ENCODE data around the gene MGRN1. TPM values are rescaled to one million over a fixed set of nuclear protein-coding genes. Genes with fewer than 3 reads are reported as not detected.

Gene MGRN1
- total and polyA plus RNA-seq, 2 donors (not counting 1 experiment from before 2014, with no cell fraction given), result 5.4 to 26.1 TPM

DNA sequence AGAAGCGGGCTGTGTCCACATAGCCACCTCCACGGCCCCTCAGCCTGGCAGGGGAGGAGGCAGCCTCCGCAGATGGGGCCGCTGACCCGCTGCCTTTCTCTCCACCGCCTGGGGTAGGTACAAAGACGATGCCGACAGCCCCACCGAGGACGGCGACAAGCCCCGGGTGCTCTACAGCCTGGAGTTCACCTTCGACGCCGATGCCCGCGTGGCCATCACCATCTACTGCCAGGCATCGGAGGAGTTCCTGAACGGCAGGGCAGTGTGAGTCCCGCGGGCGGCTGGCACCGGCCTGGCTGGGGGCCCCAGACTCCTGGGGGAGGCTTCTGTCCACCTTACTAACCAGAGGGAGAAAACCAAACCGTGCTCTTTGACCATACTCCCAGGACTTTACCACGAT, 27.9 kb downstream of the MGRN1 start:
- Histone ChIP-seq H3K4me1 (ENCODE audit: control insufficient read depth, extremely low read depth, insufficient read depth, low read length) (no peaks in the 10 kb centered on the region), H4K20me1 (ENCODE audit: control insufficient read depth, extremely low read depth, insufficient read depth, low read length) (no peaks in the 10 kb centered on the region), H3K4me2 (ENCODE audit: extremely low read depth, insufficient read depth, low read length) (no peak overlapping the region), H3K27me3 (ENCODE audit: control insufficient read depth, insufficient read depth, low read length) (no peaks in the 10 kb centered on the region), H3K9me3 (ENCODE audit: control insufficient read depth, insufficient read depth, low read depth, low read length) (no peaks in the 10 kb centered on the region), H3K9ac (ENCODE audit: insufficient read depth, low read length) (no peak overlapping the region), H3K36me3 (ENCODE audit: control insufficient read depth, insufficient read depth, low read length) (peaks cover 19% of the 10 kb centered on the region), H3K79me2 (ENCODE audit: control insufficient read depth, insufficient read depth, low read length) (peaks cover 3% of the 10 kb centered on the region), H3K4me3 (replicated peaks in 1 of 4; ENCODE audit: control extremely low read depth in 1 of 4, insufficient read depth in 1 of 4, low read depth in 3 of 4, low read length in 4 of 4) (no peak overlapping the region), H2AFZ (ENCODE audit: low read length) (no peak overlapping the region), H3K27ac (ENCODE audit: insufficient read depth, low read length) (no peak overlapping the region)
- TF ChIP-seq, protein P1, sequence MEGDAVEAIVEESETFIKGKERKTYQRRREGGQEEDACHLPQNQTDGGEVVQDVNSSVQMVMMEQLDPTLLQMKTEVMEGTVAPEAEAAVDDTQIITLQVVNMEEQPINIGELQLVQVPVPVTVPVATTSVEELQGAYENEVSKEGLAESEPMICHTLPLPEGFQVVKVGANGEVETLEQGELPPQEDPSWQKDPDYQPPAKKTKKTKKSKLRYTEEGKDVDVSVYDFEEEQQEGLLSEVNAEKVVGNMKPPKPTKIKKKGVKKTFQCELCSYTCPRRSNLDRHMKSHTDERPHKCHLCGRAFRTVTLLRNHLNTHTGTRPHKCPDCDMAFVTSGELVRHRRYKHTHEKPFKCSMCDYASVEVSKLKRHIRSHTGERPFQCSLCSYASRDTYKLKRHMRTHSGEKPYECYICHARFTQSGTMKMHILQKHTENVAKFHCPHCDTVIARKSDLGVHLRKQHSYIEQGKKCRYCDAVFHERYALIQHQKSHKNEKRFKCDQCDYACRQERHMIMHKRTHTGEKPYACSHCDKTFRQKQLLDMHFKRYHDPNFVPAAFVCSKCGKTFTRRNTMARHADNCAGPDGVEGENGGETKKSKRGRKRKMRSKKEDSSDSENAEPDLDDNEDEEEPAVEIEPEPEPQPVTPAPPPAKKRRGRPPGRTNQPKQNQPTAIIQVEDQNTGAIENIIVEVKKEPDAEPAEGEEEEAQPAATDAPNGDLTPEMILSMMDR (conservative IDR thresholded peaks at IDR 0.05 in 1 of 2, IDR thresholded peaks at IDR 0.05 in 1 of 2; ENCODE audit: low read depth in 1 of 2, low read length in 2 of 2), result no peak
- TF ChIP-seq EZH2 (IDR thresholded peaks at IDR 0.05; ENCODE audit: low read length, missing control alignments), result no peak
- no peak for DNase-seq (ENCODE audit: low read depth in 2 of 2)

- Histone ChIP-seq H4K20me1 (ENCODE audit: control insufficient read depth, extremely low read depth, insufficient read depth, low read length) (no peaks in the 10 kb centered on the region), H3K4me2 (ENCODE audit: extremely low read depth, insufficient read depth, low read length) (no peak overlapping the region), H3K79me2 (ENCODE audit: control insufficient read depth, insufficient read depth, low read length) (no peaks in the 10 kb centered on the region), H3K27ac (ENCODE audit: insufficient read depth, low read length) (no peak overlapping the region), H3K4me3 (replicated peaks in 1 of 4; ENCODE audit: control extremely low read depth in 1 of 4, insufficient read depth in 1 of 4, low read depth in 3 of 4, low read length in 4 of 4) (no peak overlapping the region), H3K36me3 (ENCODE audit: control insufficient read depth, insufficient read depth, low read length) (peaks cover 19% of the 10 kb centered on the region), H3K27me3 (ENCODE audit: control insufficient read depth, insufficient read depth, low read length) (no peaks in the 10 kb centered on the region), H3K9ac (ENCODE audit: insufficient read depth, low read length) (no peak overlapping the region), H3K4me1 (ENCODE audit: control insufficient read depth, extremely low read depth, insufficient read depth, low read length) (no peaks in the 10 kb centered on the region), H2AFZ (ENCODE audit: low read length) (no peak overlapping the region), H3K9me3 (ENCODE audit: control insufficient read depth, insufficient read depth, low read depth, low read length) (no peaks in the 10 kb centered on the region)
- no peak for DNase-seq (ENCODE audit: low read depth in 2 of 2)
- no peak for TF ChIP-seq EZH2 (IDR thresholded peaks at IDR 0.05; ENCODE audit: low read length, missing control alignments)
- TF ChIP-seq, protein P1 (conservative IDR thresholded peaks at IDR 0.05 in 1 of 2, IDR thresholded peaks at IDR 0.05 in 1 of 2; ENCODE audit: low read depth in 1 of 2, low read length in 2 of 2), result no peak
Observed at GRCh38 chr16:4654011-4654963, 29.7 kb downstream of the MGRN1 start.

DNA sequence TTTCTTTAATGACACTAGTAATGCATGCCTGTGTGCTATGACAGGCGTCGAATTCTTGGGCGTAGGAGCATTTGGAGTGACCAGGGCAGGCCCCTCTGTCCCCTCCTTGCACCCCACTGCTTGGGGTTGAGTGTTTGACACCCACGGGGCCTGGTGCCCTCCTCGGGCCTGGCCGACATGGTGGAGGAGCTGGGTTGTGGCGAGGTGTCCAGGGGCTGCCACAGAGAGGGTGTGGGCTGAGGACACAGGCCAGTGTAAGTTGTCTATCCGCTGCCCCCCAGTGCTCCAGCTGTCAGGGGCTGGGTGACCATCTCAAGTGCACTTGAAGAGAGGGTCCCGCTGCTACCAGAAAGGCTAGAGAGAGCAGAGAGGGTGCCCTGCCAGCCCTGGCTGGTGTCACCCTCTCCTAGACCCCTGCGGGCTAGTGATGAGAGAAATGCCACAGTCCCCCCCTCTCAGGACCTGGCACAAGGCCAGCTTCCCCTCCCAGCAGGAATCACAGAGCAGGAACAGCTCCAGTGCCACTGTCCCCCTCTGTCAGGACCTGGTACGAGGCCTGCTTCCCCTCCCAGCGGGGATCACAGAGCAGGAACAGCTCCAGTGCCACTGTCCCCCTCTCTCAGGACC, 30.5 kb downstream of the MGRN1 start:
- Histone ChIP-seq H3K4me1 (ENCODE audit: control insufficient read depth, extremely low read depth, insufficient read depth, low read length) (peaks cover 3% of the 10 kb centered on the region), H3K27ac (ENCODE audit: insufficient read depth, low read length) (no peak overlapping the region), H4K20me1 (ENCODE audit: control insufficient read depth, extremely low read depth, insufficient read depth, low read length) (no peaks in the 10 kb centered on the region), H2AFZ (ENCODE audit: low read length) (no peak overlapping the region), H3K27me3 (ENCODE audit: control insufficient read depth, insufficient read depth, low read length) (no peaks in the 10 kb centered on the region), H3K4me2 (ENCODE audit: extremely low read depth, insufficient read depth, low read length) (no peak overlapping the region), H3K9me3 (ENCODE audit: control insufficient read depth, insufficient read depth, low read depth, low read length) (no peaks in the 10 kb centered on the region), H3K36me3 (ENCODE audit: control insufficient read depth, insufficient read depth, low read length) (peaks cover 19% of the 10 kb centered on the region), H3K4me3 (replicated peaks in 1 of 4; ENCODE audit: control extremely low read depth in 1 of 4, insufficient read depth in 1 of 4, low read depth in 3 of 4, low read length in 4 of 4) (no peak overlapping the region), H3K9ac (ENCODE audit: insufficient read depth, low read length) (no peak overlapping the region), H3K79me2 (ENCODE audit: control insufficient read depth, insufficient read depth, low read length) (no peaks in the 10 kb centered on the region)
- no peak for DNase-seq (ENCODE audit: low read depth in 2 of 2)
- TF ChIP-seq EZH2 (IDR thresholded peaks at IDR 0.05; ENCODE audit: low read length, missing control alignments), result no peak
- TF ChIP-seq, protein P1 (conservative IDR thresholded peaks at IDR 0.05 in 1 of 2, IDR thresholded peaks at IDR 0.05 in 1 of 2; ENCODE audit: low read depth in 1 of 2, low read length in 2 of 2), result no peak

All from fibroblast of lung (primary cell).